HG02678 (cell line): Measurements from ENCODE around the gene ACTL7A.

Experiments
- ATAC-seq: cut with Tn5 transposase; IDR thresholded peaks from one replicate; pipeline ENCODE4 v1.9.1; 2021; ENCODE audit warnings: mild to moderate bottlenecking, moderate library complexity; ENCODE audit not compliant: unreplicated experiment

The ACTL7A gene

GRCh38 chr9:108910914-108911313, 48.8 kb downstream of the ACTL7A start:
- no peak for ATAC-seq

GRCh38 chr9:108911820-108912219, 49.8 kb downstream of the ACTL7A start:
- no peak for ATAC-seq
